Lower lobe of right lung (tissue), 2 donors: ENCODE measurements around the gene KCNAB2. TPM values are rescaled to one million over a fixed set of nuclear protein-coding genes. Genes with fewer than 3 reads are reported as not detected.

Source experiments
- ATAC-seq, 2 donors: fragments of 200-7000 bp; cut with Tn5 transposase; one replicate each; pipeline ENCODE4 v1.9.1; 2020 to 2022; ENCODE audit warnings: mild to moderate bottlenecking in 2 of 2, moderate library complexity in 2 of 2
- DNase-seq: peaks from one replicate; pipeline ENCODE4 v3.0.0-alpha.2; 2020
- H3K27ac ChIP-seq: fragments of 200-600 bp; one replicate; pipeline ENCODE4 v1.8.0; 2022
- H3K27me3 ChIP-seq: fragments of 200-600 bp; one replicate; pipeline ENCODE4 v1.8.0; 2022; ENCODE audit warnings: low read depth
- H3K36me3 ChIP-seq: fragments of 200-600 bp; one replicate; pipeline ENCODE4 v1.8.0; 2022; ENCODE audit warnings: mild to moderate bottlenecking
- H3K4me1 ChIP-seq: fragments of 200-600 bp; one replicate; pipeline ENCODE4 v1.8.0; 2022
- H3K4me3 ChIP-seq: fragments of 200-600 bp; one replicate; pipeline ENCODE4 v1.8.0; 2022; ENCODE audit warnings: mild to moderate bottlenecking
- H3K9me3 ChIP-seq: fragments of 200-600 bp; one replicate; pipeline ENCODE4 v1.8.0; 2022
- CTCF ChIP-seq: fragments of 200-600 bp; IDR thresholded peaks from one replicate; pipeline ENCODE4 v1.8.0; 2022; ENCODE audit warnings: antibody characterized with exemption, mild to moderate bottlenecking
- intact Hi-C: fragments of 100-400 bp; cut with DNase I; formaldehyde crosslinking; loops from one replicate; pipeline ENCODE4 v1.11.0; 2022
- total RNA-seq: library from RNA; stranded (reverse); fragmentation: NEBNext Ultra II Directional; extraction: Animal tissue kit (Norgen Biotek cat#: 25700); gene quantifications from one replicate; pipeline ENCODE4 v1.2.1, GENCODE V29; 2021
- donor health status: DM: no; HTN: yes; CAD: no; lungs with severe emphysema.

The KCNAB2 gene
- total RNA-seq, 1 donor from 2014 or later: 119 TPM

GRCh38 chr1:6149597-6149996 lies 103.9 kb downstream of the KCNAB2 start:
- H3K27me3 ChIP-seq: peaks cover 27% of the 10 kb centered on the region

GRCh38 chr1:6150006-6150938 lies 104.6 kb downstream of the KCNAB2 start:
- Histone ChIP-seq H3K4me1 (peaks cover 7% of the 10 kb centered on the region), H3K27me3 (peaks cover 27% of the 10 kb centered on the region), H3K36me3 (no peaks in the 10 kb centered on the region), H3K27ac (no peak overlapping the region), H3K4me3 (no peak overlapping the region), H3K9me3 (no peaks in the 10 kb centered on the region)
- TF ChIP-seq CTCF: no peak
- DNase-seq (no peak), ATAC-seq (no peak)
- intact Hi-C loops: no loop called here

More at GRCh38 chr1:6149597-6149996, 103.9 kb downstream of the KCNAB2 start:
- intact Hi-C loops: no loop called here
- Histone ChIP-seq H3K4me3 (no peak overlapping the region), H3K4me1 (peaks cover 7% of the 10 kb centered on the region), H3K36me3 (no peaks in the 10 kb centered on the region), H3K9me3 (no peaks in the 10 kb centered on the region), H3K27ac (no peak overlapping the region)
- ATAC-seq (no peak), DNase-seq (no peak)
- no peak for TF ChIP-seq CTCF

Other genes with a start within 250 kb of the KCNAB2 start
- gene NPHP4, start 53.5 kb upstream of the KCNAB2 start, total RNA-seq: 16.1 TPM
- gene CHD5, start 134.4 kb downstream of the KCNAB2 start, total RNA-seq: 0.56 TPM
- gene RPL22, start 153.7 kb downstream of the KCNAB2 start, total RNA-seq: 317 TPM
- 14.0 TPM for gene RNF207, start 160.2 kb downstream of the KCNAB2 start, total RNA-seq
- gene ICMT, start 190.1 kb downstream of the KCNAB2 start, total RNA-seq: 49.0 TPM
- not detected for gene HES3, start 198.3 kb downstream of the KCNAB2 start, total RNA-seq
- gene GPR153, start 215.2 kb downstream of the KCNAB2 start, total RNA-seq: 16.6 TPM